HL-60 (cell line): Measurements from ENCODE around the gene SCOC.

Experiments
- CTCF ChIP-seq: IDR thresholded peaks from one replicate; pipeline ENCODE4 v1.5.1; 2011; ENCODE audit warnings: low read length, control low read depth, inconsistent platforms; ENCODE audit not compliant: insufficient read depth
- GABPA ChIP-seq: IDR thresholded peaks from 2 replicates; pipeline ENCODE4 v1.6.1; 2012; ENCODE audit warnings: low read depth
- POLR2AphosphoS5 ChIP-seq: IDR thresholded peaks from 2 replicates; pipeline ENCODE4 v1.6.1; 2012; ENCODE audit warnings: low read depth
- REST ChIP-seq: IDR thresholded peaks from 2 replicates; pipeline ENCODE4 v1.6.1; 2012; ENCODE audit warnings: low read depth; ENCODE audit not compliant: insufficient replicate concordance

- TF ChIP-seq CTCF, result no peak
- no peak for TF ChIP-seq GABPA
- peak; percentile 55 for TF ChIP-seq POLR2AphosphoS5
- TF ChIP-seq REST, result no peak
Measured at GRCh38 chr4:140373328-140374129, at the start of gene SCOC.
